Erythroblast (primary cell): Measurements from ENCODE around the gene HMX1.

Experiments used
- DNase-seq, 2 experiments: peaks; one replicate each; lab custom pipeline; 2025; lab: John Stamatoyannopoulos, UW
- GATA1 ChIP-seq: IDR thresholded peaks from 2 replicates; pipeline ENCODE4 v1.6.1; 2011; ENCODE audit warnings: low read depth, mild to moderate bottlenecking, control low read depth, low read length, moderate library complexity
- POLR2A ChIP-seq: IDR thresholded peaks from 2 replicates; pipeline ENCODE4 v1.6.1; 2011; ENCODE audit warnings: mild to moderate bottlenecking, low read length

HMX1 gene

GRCh38 chr4:8817813-8818062, 53.9 kb downstream of the HMX1 start:
- no peak for DNase-seq
- no peak for TF ChIP-seq POLR2A
- TF ChIP-seq GATA1 = no peak

GRCh38 chr4:8817096-8817812, 54.4 kb downstream of the HMX1 start:
- no peak for DNase-seq
- TF ChIP-seq GATA1 = no peak
- no peak for TF ChIP-seq POLR2A
